ENCODE results near the gene LBHD1. TPM values are rescaled to one million over a fixed set of nuclear protein-coding genes. Genes with fewer than 3 reads are reported as not detected.

Gene LBHD1
- total RNA-seq, 1 donor from 2014 or later, result 2.1 TPM

GRCh38 chr11:62688491-62688890 is 16.4 kb upstream of the LBHD1 start:
- TF ChIP-seq, protein P1, sequence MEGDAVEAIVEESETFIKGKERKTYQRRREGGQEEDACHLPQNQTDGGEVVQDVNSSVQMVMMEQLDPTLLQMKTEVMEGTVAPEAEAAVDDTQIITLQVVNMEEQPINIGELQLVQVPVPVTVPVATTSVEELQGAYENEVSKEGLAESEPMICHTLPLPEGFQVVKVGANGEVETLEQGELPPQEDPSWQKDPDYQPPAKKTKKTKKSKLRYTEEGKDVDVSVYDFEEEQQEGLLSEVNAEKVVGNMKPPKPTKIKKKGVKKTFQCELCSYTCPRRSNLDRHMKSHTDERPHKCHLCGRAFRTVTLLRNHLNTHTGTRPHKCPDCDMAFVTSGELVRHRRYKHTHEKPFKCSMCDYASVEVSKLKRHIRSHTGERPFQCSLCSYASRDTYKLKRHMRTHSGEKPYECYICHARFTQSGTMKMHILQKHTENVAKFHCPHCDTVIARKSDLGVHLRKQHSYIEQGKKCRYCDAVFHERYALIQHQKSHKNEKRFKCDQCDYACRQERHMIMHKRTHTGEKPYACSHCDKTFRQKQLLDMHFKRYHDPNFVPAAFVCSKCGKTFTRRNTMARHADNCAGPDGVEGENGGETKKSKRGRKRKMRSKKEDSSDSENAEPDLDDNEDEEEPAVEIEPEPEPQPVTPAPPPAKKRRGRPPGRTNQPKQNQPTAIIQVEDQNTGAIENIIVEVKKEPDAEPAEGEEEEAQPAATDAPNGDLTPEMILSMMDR (IDR thresholded peaks at IDR 0.05; ENCODE audit: borderline replicate concordance), result no peak
- H3K36me3 ChIP-seq, result peaks cover 30% of the 10 kb centered on the region
- H3K9me3 ChIP-seq (replicated peaks), result no peaks in the 10 kb centered on the region
- peak overlapping the region; percentile 79 for H3K27ac ChIP-seq (replicated peaks)
- peak overlapping the region; percentile 61 for H3K4me3 ChIP-seq
- DNase-seq, result no peak
- peaks cover 6% of the 10 kb centered on the region for H3K27me3 ChIP-seq (ENCODE audit: low read depth)
- peaks cover 31% of the 10 kb centered on the region for H3K4me1 ChIP-seq
- intact Hi-C loops (cut with micrococcal nuclease), result no loop called here

DNA sequence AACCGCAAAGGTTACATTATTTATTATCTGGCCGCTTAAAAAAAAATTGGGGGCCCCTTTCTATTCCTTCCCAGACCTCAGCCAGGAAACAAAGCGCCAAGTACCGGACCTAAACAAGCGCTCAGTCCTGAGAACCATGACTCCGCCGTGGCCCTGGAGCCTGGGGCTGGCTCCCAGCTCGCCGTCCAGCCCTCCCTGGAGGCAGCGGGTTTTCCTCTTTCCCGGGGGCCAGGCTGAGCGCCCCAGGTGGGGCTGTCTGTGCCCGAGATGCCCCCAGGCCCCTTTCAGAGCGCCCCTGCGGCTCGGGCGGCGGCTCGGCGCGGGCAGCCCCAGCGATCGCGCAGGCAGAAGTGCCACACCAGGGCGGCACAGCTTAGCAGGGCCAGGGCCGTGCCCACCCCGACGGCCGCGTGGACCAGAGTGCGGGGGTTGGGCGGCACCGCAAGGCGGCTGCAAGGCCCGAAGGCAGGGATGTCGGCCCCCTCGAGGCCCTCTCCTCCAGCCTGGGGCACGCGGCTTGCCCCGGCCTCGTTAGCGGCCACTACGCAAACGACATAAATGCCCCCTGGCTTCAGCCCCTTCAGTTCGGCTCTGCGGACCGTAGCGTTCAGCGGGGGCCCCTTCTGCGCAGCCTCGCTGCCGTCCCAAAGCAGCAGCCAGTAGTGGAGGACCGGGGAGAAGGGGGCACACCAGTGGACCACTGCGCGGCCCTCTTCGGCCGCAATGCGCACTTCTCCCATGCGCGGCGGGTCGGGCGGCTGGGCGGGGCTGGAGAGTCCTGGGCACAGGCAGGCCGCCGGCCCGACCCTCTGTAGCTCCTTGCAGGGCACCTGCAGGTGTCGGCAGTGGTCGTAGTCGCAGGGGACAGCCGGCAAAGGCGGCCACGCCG is 15.7 kb upstream of the LBHD1 start:
- Histone ChIP-seq H3K4me3 (peak overlapping the region; percentile 61), H3K27me3 (ENCODE audit: low read depth) (peaks cover 6% of the 10 kb centered on the region), H3K27ac (replicated peaks) (peak overlapping the region; percentile 79), H3K36me3 (peaks cover 29% of the 10 kb centered on the region), H3K9me3 (replicated peaks) (no peaks in the 10 kb centered on the region), H3K4me1 (peaks cover 31% of the 10 kb centered on the region)
- DNase-seq, result peak; percentile 34
- intact Hi-C loops (cut with micrococcal nuclease), result no loop called here
- TF ChIP-seq, protein P1 (IDR thresholded peaks at IDR 0.05; ENCODE audit: borderline replicate concordance), result no peak

DNA sequence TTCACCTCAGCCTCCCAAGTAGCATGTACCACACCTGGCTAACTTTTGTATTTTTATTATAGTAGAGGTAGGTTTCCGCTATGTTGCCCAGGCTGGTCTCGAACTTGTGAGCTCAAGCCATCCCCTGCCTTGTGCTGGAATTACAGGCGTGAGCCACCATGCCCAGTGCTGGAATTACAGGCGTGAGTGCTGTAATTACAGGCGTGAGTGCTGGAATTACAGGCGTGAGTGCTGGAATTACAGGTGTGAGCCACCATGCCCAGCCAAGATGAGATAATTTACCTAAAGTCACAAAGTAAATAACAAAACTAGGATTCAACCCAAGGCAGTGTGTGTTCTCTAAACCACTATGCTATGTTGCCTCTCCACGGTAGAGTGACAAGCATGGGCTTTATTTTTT is 10.5 kb upstream of the LBHD1 start:
- H3K36me3 ChIP-seq, result peaks cover 7% of the 10 kb centered on the region
- TF ChIP-seq, protein P1 (IDR thresholded peaks at IDR 0.05; ENCODE audit: borderline replicate concordance), result no peak
- H3K4me3 ChIP-seq, result no peak overlapping the region
- DNase-seq, result no peak
- no peaks in the 10 kb centered on the region for H3K27me3 ChIP-seq (ENCODE audit: low read depth)
- intact Hi-C loops (cut with micrococcal nuclease), result no loop called here
- no peak overlapping the region for H3K27ac ChIP-seq (replicated peaks)
- peaks cover 38% of the 10 kb centered on the region for H3K4me1 ChIP-seq
- no peaks in the 10 kb centered on the region for H3K9me3 ChIP-seq (replicated peaks)

GRCh38 chr11:62680825-62681240 is 8.8 kb upstream of the LBHD1 start:
- H3K4me1 ChIP-seq, result peaks cover 52% of the 10 kb centered on the region
- peaks cover 23% of the 10 kb centered on the region for H3K36me3 ChIP-seq
- no peak overlapping the region for H3K4me3 ChIP-seq
- TF ChIP-seq, protein P1 (IDR thresholded peaks at IDR 0.05; ENCODE audit: borderline replicate concordance), result peak; percentile 70
- intact Hi-C loops (cut with micrococcal nuclease), result no loop called here
- DNase-seq, result peak; percentile 38
- peak overlapping the region; percentile 95 for H3K27ac ChIP-seq (replicated peaks)
- no peaks in the 10 kb centered on the region for H3K9me3 ChIP-seq (replicated peaks)
- H3K27me3 ChIP-seq (ENCODE audit: low read depth), result no peaks in the 10 kb centered on the region

- peak within 1 kb of the TSS; percentile 92 for H3K4me3 ChIP-seq
- no peaks in the 10 kb centered on the region for H3K9me3 ChIP-seq (replicated peaks)
- no peaks in the 10 kb centered on the region for H3K27me3 ChIP-seq (ENCODE audit: low read depth)
- TF ChIP-seq, protein P1 (IDR thresholded peaks at IDR 0.05; ENCODE audit: borderline replicate concordance), result no peak
- peaks cover 52% of the 10 kb centered on the region for H3K4me1 ChIP-seq
- peak within 1 kb of the TSS; percentile 95 for H3K27ac ChIP-seq (replicated peaks)
- intact Hi-C loops (cut with micrococcal nuclease), result no loop called here
- DNase-seq, result peak; percentile 93
- H3K36me3 ChIP-seq, result peaks cover 41% of the 10 kb centered on the region
Measured at GRCh38 chr11:62678770-62679696, 7.0 kb upstream of the LBHD1 start, which contains the start of gene UBXN1. Gene UBXN1 (minus strand): TSS chr11:62679073. CDS start chr11:62678923, 150 bp downstream.
